Measurements from ENCODE around the gene UBE2C.

DNA sequence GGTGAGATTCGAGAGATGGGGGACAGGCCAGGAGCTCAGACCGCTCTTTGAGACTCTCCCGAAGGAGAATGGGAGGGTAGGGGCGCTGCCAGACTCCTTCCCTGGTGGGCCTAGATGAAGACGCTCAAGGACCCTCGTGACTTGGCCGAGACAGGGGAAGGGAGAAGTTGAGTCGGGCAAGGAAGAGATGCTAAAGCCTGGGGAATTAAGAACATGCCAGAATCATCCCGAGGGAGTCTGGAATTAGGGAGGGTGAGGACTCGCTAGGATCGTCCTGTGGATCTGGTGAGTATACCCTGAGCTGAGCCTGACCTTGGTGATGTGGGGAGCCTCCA lies 529 bp downstream of the UBE2C start:
- TF ChIP-seq CTCF (IDR thresholded peaks at IDR 0.05 in 8 of 11, conservative IDR thresholded peaks at IDR 0.05 in 3 of 11) (no peak), POLR2A (IDR thresholded peaks at IDR 0.05) (no peak), POLR2AphosphoS5 (IDR thresholded peaks at IDR 0.05) (no peak)
